Central memory CD8-positive, alpha-beta T cell (primary cell): ENCODE results near the gene MARK4.
"Not testable (repeated sequence)": the region's sequence is repeated elsewhere in the genome, so short reads cannot be mapped to it uniquely, and the experiment has no call there.

ENCODE experiments used
- ATAC-seq: fragments of 150-1000 bp; cut with Tn5 transposase; replicated peaks from 2 replicates; pipeline ENCODE4 v1.10.0; 2022; ENCODE audit warnings: mild to moderate bottlenecking, moderate FRiP score, moderate number of reproducible peaks; ENCODE audit not compliant: poor library complexity, severe bottlenecking; ENCODE audit errors: extremely low read depth
- DNase-seq, 2 donors: peaks; one replicate each; pipeline ENCODE4 v3.0.0; 2021; ENCODE audit warnings: low spot score in 2 of 2
- H3K27ac Mint-ChIP-seq: one replicate; pipeline ENCODE4 v1.8.0; 2022; ENCODE audit warnings: low read depth, mild to moderate bottlenecking, moderate library complexity, mixed read lengths
- H3K27me3 Mint-ChIP-seq: one replicate; pipeline ENCODE4 v1.8.0; 2022; ENCODE audit warnings: mixed read lengths
- H3K36me3 Mint-ChIP-seq: one replicate; pipeline ENCODE4 v1.8.0; 2022; ENCODE audit warnings: mild to moderate bottlenecking, moderate library complexity, mixed read lengths; ENCODE audit not compliant: insufficient read depth
- H3K4me1 Mint-ChIP-seq: one replicate; pipeline ENCODE4 v1.8.0; 2022; ENCODE audit warnings: mixed read lengths
- H3K4me3 Mint-ChIP-seq: one replicate; pipeline ENCODE4 v1.8.0; 2022; ENCODE audit warnings: mild to moderate bottlenecking, moderate library complexity, mixed read lengths
- H3K9me3 Mint-ChIP-seq: one replicate; pipeline ENCODE4 v1.8.0; 2022; ENCODE audit warnings: mixed read lengths

Gene MARK4

DNA sequence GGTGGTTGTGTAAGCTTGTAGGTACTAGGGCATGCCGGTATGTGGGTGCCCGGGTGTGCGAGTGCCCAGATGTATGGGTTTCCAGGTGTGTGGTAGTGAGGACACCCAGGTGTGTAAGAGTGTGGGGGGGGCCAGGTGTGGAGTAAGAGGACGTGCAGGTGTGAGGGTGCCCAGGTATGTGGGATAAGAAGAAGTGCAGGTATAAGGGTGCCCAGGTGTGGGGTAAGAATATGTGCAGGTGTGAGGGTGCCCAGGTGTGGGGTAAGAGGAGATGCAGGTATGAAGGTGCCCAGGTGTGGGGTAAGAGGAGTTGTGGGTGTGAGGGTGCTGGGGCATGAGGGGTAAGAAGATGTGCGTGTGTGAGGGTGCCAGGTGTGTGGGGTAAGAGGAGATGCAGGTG lies 14.3 kb downstream of the MARK4 start:
- peak overlapping the region; percentile 67 for H3K27ac Mint-ChIP-seq
- ATAC-seq (no peak), DNase-seq (no peak)
- H3K27me3 Mint-ChIP-seq: no peaks in the 10 kb centered on the region
- no peaks in the 10 kb centered on the region for H3K9me3 Mint-ChIP-seq
- H3K4me3 Mint-ChIP-seq: no peak overlapping the region
- H3K4me1 Mint-ChIP-seq: peaks cover 5% of the 10 kb centered on the region
- peaks cover 5% of the 10 kb centered on the region for H3K36me3 Mint-ChIP-seq

- DNase-seq: no peak
- Mint-ChIP-seq H3K36me3 (peaks cover 12% of the 10 kb centered on the region), H3K27me3 (no peaks in the 10 kb centered on the region), H3K4me3 (no peak overlapping the region), H3K9me3 (no peaks in the 10 kb centered on the region), H3K27ac (no peak overlapping the region), H3K4me1 (peaks cover 8% of the 10 kb centered on the region)
- ATAC-seq: no peak
Measured at GRCh38 chr19:45267296-45267695, 16.2 kb downstream of the MARK4 start.

DNA sequence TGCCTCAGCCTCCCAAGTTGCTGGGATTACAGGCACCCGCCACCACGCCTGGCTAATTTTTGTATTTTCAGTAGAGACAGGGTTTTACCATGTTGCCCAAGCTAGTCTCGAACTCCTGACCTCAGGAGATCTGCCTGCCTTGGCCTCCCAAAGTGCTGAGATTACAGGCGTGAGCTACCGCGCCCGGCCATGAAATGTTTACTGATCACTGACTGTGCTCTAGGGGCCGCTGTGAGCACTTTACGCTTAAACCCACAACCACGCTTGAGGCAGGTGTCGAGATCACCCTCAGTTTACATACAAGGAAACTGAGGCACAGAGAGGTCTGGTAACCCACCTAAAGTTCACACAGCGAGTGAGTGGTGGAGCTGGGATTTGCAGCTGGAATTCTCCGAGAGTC lies 18.9 kb downstream of the MARK4 start:
- not testable (repeated sequence) for H3K27ac Mint-ChIP-seq, H3K4me3 Mint-ChIP-seq, H3K27me3 Mint-ChIP-seq, DNase-seq, ATAC-seq, H3K9me3 Mint-ChIP-seq
- H3K36me3 Mint-ChIP-seq: peaks cover 30% of the 10 kb centered on the region
- H3K4me1 Mint-ChIP-seq: peaks cover 10% of the 10 kb centered on the region

- DNase-seq: no peak
- no peaks in the 10 kb centered on the region for H3K27me3 Mint-ChIP-seq
- H3K4me3 Mint-ChIP-seq: no peak overlapping the region
- peaks cover 32% of the 10 kb centered on the region for H3K36me3 Mint-ChIP-seq
- ATAC-seq: no peak
- peaks cover 5% of the 10 kb centered on the region for H3K4me1 Mint-ChIP-seq
- no peak overlapping the region for H3K27ac Mint-ChIP-seq
- H3K9me3 Mint-ChIP-seq: no peaks in the 10 kb centered on the region
Measured at GRCh38 chr19:45271098-45271734, 20.1 kb downstream of the MARK4 start.

DNA sequence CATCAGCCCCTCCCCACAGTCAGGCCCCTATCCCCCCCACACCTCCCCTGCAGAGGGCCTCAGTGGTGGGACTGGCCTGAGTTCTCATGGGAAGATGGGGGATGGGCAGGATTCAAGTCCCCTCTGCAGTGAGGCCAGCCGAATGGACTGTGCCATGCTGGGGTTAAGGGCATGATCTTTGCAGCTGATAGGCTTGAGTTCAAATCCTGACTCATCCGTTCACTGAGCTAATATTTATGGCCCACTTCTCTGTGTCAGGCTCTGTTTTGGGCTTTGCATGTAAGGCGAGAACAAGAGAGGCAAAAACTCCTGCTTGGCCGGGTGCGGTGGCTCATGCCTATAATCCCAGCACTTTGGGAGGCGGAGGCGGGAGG lies 20.7 kb downstream of the MARK4 start:
- H3K27ac Mint-ChIP-seq: no peak overlapping the region
- peaks cover 5% of the 10 kb centered on the region for H3K4me1 Mint-ChIP-seq
- H3K27me3 Mint-ChIP-seq: no peaks in the 10 kb centered on the region
- no peaks in the 10 kb centered on the region for H3K9me3 Mint-ChIP-seq
- DNase-seq (no peak), ATAC-seq (no peak)
- H3K36me3 Mint-ChIP-seq: peaks cover 33% of the 10 kb centered on the region
- no peak overlapping the region for H3K4me3 Mint-ChIP-seq

GRCh38 chr19:45273521-45273855 lies 22.4 kb downstream of the MARK4 start:
- Mint-ChIP-seq H3K4me3 (no peak overlapping the region), H3K27me3 (no peaks in the 10 kb centered on the region), H3K27ac (no peak overlapping the region), H3K36me3 (peaks cover 36% of the 10 kb centered on the region), H3K4me1 (peaks cover 5% of the 10 kb centered on the region), H3K9me3 (no peaks in the 10 kb centered on the region)
- DNase-seq: no peak
- ATAC-seq: no peak

- no peak for ATAC-seq
- DNase-seq: no peak
- Mint-ChIP-seq H3K4me3 (no peak overlapping the region), H3K9me3 (no peaks in the 10 kb centered on the region), H3K36me3 (peaks cover 40% of the 10 kb centered on the region), H3K4me1 (peaks cover 5% of the 10 kb centered on the region), H3K27me3 (no peaks in the 10 kb centered on the region), H3K27ac (no peak overlapping the region)
Measured at GRCh38 chr19:45275370-45275971, 24.4 kb downstream of the MARK4 start.

GRCh38 chr19:45276284-45276687 lies 25.2 kb downstream of the MARK4 start:
- Mint-ChIP-seq H3K27ac (no peak overlapping the region), H3K4me3 (no peak overlapping the region), H3K9me3 (no peaks in the 10 kb centered on the region), H3K4me1 (peaks cover 5% of the 10 kb centered on the region), H3K27me3 (no peaks in the 10 kb centered on the region), H3K36me3 (peaks cover 42% of the 10 kb centered on the region)
- ATAC-seq: no peak
- DNase-seq: no peak

DNA sequence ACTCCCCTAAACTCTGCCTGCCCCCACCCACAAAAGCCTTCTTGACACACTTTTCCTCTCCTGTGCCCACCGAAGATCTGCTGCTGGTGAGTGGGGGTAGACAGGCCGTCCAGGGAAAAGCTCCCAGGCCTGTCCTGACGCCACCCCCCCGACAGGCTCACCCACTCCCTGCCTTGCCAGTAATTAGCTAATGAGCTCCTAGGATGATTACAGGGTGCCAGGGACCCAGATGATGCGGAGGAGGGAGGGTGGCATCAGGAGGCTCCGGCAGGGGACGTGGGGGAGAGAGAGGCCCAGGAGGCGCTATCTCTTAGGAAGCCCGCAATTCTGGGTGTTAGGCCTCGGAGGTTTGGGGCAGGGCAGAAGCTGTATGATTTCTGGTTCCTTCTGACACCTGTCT lies 27.0 kb downstream of the MARK4 start:
- no peak overlapping the region for H3K4me3 Mint-ChIP-seq
- no peaks in the 10 kb centered on the region for H3K27me3 Mint-ChIP-seq
- ATAC-seq (no peak), DNase-seq (no peak)
- no peak overlapping the region for H3K27ac Mint-ChIP-seq
- peaks cover 36% of the 10 kb centered on the region for H3K36me3 Mint-ChIP-seq
- no peaks in the 10 kb centered on the region for H3K4me1 Mint-ChIP-seq
- no peaks in the 10 kb centered on the region for H3K9me3 Mint-ChIP-seq

- no peaks in the 10 kb centered on the region for H3K9me3 Mint-ChIP-seq
- peak overlapping the region; percentile 46 for H3K27ac Mint-ChIP-seq
- H3K27me3 Mint-ChIP-seq: no peaks in the 10 kb centered on the region
- no peak for DNase-seq
- H3K4me1 Mint-ChIP-seq: no peaks in the 10 kb centered on the region
- H3K4me3 Mint-ChIP-seq: no peak overlapping the region
- no peak for ATAC-seq
- H3K36me3 Mint-ChIP-seq: peaks cover 33% of the 10 kb centered on the region
Measured at GRCh38 chr19:45279587-45280192, 28.6 kb downstream of the MARK4 start.

- peak overlapping the region; percentile 46 for H3K27ac Mint-ChIP-seq
- no peak overlapping the region for H3K4me3 Mint-ChIP-seq
- no peaks in the 10 kb centered on the region for H3K27me3 Mint-ChIP-seq
- DNase-seq: no peak
- no peaks in the 10 kb centered on the region for H3K4me1 Mint-ChIP-seq
- ATAC-seq: no peak
- H3K36me3 Mint-ChIP-seq: peaks cover 27% of the 10 kb centered on the region
- H3K9me3 Mint-ChIP-seq: no peaks in the 10 kb centered on the region
Measured at GRCh38 chr19:45280471-45280961, 29.4 kb downstream of the MARK4 start.

DNA sequence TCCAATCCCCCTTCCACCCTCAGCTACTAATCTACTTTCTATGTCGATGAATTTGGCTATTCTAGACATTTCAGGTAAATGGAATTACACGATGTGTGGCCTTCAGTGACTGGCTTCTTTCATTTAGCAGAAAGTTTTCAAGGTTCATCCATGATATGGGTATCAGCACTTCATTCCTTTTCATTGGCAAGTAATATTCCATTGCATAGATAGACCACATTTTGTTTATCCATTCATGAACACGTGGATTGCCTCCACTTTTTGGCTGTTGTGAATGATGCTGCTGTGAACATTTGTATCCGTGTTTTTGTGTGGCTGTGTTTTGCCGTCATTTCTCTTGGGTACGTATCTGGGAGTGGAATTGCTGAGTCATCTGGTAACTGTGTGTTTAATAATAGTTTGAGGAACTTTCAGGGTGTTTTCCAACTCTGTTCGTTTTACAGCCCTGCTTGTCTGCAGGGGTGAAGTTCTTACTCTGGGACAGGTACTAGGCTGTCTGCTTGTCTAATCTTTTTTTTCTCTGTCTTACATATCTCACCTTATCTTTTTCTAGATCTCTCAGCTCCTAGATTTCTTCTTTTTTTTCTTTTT lies 32.5 kb downstream of the MARK4 start:
- DNase-seq: no peak
- Mint-ChIP-seq H3K36me3 (peaks cover 34% of the 10 kb centered on the region), H3K4me1 (no peaks in the 10 kb centered on the region), H3K9me3 (no peaks in the 10 kb centered on the region), H3K27ac (peak overlapping the region; percentile 13), H3K27me3 (no peaks in the 10 kb centered on the region), H3K4me3 (no peak overlapping the region)
- ATAC-seq: no peak

DNA sequence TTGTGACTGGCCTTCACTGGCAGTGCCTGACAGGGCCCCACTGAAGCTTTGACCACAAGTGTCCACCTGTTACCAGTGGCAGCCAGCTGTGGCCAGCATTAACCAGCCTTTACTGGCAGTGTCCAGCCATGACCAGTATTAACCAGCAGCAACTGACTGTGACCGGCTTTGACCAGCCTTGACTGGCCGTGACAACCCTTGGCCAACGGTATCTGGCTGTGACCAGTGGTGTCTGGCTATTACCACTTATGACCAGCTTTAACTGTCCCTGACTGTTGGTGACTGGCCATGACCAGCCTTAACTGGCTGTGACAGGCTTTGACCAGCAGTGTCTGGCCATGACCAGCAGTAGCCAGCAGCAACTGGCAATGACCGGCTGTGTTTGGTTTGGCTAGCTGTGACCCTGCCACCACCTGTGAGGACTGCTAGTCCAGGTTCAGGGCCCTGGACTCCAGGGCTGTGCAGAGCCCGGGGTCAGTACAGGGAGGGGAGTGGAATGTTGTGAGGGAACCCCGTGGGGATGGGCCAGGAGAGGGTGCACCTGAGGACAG lies 39.4 kb downstream of the MARK4 start:
- no peak for ATAC-seq
- DNase-seq: no peak
- no peaks in the 10 kb centered on the region for H3K27me3 Mint-ChIP-seq
- peaks cover 29% of the 10 kb centered on the region for H3K36me3 Mint-ChIP-seq
- H3K9me3 Mint-ChIP-seq: no peaks in the 10 kb centered on the region
- H3K4me3 Mint-ChIP-seq: no peak overlapping the region
- H3K27ac Mint-ChIP-seq: no peak overlapping the region
- no peaks in the 10 kb centered on the region for H3K4me1 Mint-ChIP-seq
